ENCODE measurements around the gene TRIM8. TPM values are rescaled to one million over a fixed set of nuclear protein-coding genes. Genes with fewer than 3 reads are reported as not detected.
"Not testable (repeated sequence)": the region's sequence is repeated elsewhere in the genome, so short reads cannot be mapped to it uniquely, and the experiment has no call there.

Gene TRIM8
- total RNA-seq, 1 experiment from 2014 or later: 135 TPM

GRCh38 chr10:102649797-102650654 is 5.7 kb downstream of the TRIM8 start:
- DNase-seq (ENCODE audit: low read depth): no peak

GRCh38 chr10:102650655-102651454 is 6.6 kb downstream of the TRIM8 start:
- DNase-seq (ENCODE audit: low read depth): no peak

- no peak for DNase-seq (ENCODE audit: low read depth)
Measured at GRCh38 chr10:102651455-102652169, 7.3 kb downstream of the TRIM8 start.

- no peak for DNase-seq (ENCODE audit: low read depth)
Measured at GRCh38 chr10:102652170-102652916, 8.1 kb downstream of the TRIM8 start.

GRCh38 chr10:102653060-102653459 is 8.8 kb downstream of the TRIM8 start:
- DNase-seq (ENCODE audit: low read depth): no peak

- no peak for DNase-seq (ENCODE audit: low read depth)
Measured at GRCh38 chr10:102654566-102654965, 10.3 kb downstream of the TRIM8 start.

- DNase-seq (ENCODE audit: low read depth): no peak
Measured at GRCh38 chr10:102654969-102655368, 10.7 kb downstream of the TRIM8 start.

GRCh38 chr10:102656026-102656425 is 11.7 kb downstream of the TRIM8 start:
- no peak for DNase-seq (ENCODE audit: low read depth)

GRCh38 chr10:102656791-102657371 is 12.6 kb downstream of the TRIM8 start:
- DNase-seq (ENCODE audit: low read depth): no peak

GRCh38 chr10:102657451-102657850 is 13.2 kb downstream of the TRIM8 start:
- DNase-seq (ENCODE audit: low read depth): no peak

GRCh38 chr10:102657984-102658724 is 13.9 kb downstream of the TRIM8 start:
- no peak for DNase-seq (ENCODE audit: low read depth)

GRCh38 chr10:102658802-102659201 is 14.5 kb downstream of the TRIM8 start:
- DNase-seq (ENCODE audit: low read depth): no peak

GRCh38 chr10:102660888-102661657 is 16.8 kb downstream of the TRIM8 start:
- peak; percentile 95 for DNase-seq (ENCODE audit: low read depth)

GRCh38 chr10:102661658-102662028 is 17.4 kb downstream of the TRIM8 start:
- DNase-seq (ENCODE audit: low read depth): no peak

- no peak for DNase-seq (ENCODE audit: low read depth)
Measured at GRCh38 chr10:102665904-102666509, 21.7 kb downstream of the TRIM8 start.

- DNase-seq (ENCODE audit: low read depth): not testable (repeated sequence)
Measured at GRCh38 chr10:102667411-102667810, 23.1 kb downstream of the TRIM8 start.

GRCh38 chr10:102668326-102669107 is 24.2 kb downstream of the TRIM8 start:
- DNase-seq (ENCODE audit: low read depth): peak; percentile 89
